NCI-H2107 (cell line): ENCODE measurements around the gene GOLGA3.

Experiments used
- DNase-seq: peaks from one replicate; lab custom pipeline; 2025; lab: John Stamatoyannopoulos, UW

The GOLGA3 gene

DNA sequence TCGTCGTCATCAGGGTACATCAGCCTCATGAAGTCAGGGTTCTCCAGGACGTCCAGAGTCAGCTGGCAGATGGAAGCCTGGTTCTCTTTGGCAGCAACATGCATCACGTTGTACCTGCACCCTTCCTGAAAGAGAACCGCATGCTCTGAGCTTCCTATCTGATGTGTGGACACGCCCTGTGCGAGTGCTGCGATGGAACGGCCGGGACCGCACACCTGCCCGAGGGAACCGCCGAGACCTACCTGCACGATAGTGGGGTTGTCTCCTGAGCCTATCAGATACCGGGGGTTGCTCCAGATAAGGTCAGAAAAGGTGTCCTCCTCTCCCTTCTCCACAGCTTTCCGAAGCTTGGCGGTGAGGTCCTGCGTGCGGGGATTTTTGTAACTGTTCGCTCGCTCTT, 80.8 kb downstream of the GOLGA3 start:
- DNase-seq: no peak

DNA sequence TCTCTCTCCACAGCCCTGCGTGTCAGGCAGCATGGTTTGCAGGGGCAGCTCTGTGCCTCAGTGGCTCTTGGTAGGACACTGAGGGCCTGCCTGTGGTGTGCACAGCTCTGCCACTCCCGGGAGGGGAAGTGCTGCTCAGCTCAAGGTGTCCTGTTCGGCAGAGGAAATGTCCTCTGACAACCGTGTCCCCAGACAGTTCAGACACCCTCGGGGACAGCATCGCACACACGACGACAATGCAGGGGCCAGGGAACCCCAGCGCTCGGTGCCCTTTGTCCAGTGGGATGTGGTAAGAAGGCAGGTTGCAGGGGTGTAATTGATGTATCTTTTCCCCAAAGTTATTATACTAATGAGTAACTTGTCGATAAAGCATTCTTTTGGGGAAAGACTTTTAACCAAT, 81.3 kb downstream of the GOLGA3 start:
- DNase-seq: no peak

GRCh38 chr12:132746613-132747012, 82.1 kb downstream of the GOLGA3 start:
- no peak for DNase-seq

DNA sequence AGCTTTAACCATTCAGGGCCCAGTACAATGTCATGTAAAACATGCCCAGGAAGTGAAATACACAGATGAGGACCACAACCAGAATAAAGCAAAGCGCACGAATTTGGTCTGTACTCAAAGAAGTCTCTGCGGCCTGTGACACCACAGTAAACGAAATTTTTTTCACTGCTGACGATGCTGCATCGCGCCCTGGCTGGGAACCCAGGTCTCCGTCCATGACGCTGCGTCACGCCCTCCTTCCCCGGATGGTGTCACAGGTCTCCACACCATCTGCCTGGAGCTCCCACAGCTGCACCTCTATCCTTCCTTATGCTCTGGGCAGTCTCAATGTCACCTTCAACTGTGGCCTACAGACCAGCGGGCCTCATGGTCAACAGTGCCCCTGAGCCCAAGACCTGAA, 84.8 kb downstream of the GOLGA3 start:
- DNase-seq: no peak

DNA sequence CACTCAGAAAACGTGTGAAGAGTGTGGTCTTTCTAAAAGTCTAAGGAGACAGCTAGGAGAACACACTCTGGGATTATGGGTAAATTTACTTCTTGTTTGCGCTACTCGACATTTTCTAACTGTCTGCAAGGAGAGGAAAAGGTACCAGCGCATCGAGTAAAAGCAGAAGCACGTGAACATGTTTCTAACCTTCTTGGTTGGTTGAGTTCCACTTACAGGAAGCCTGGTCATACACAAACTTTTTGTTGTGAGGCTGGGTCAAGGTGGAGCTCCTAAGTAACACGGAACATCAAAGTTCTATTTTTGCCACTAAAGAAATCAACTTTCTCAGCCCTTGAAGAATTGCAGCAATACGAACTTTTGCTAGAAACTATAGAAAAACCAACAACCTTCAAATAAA, 87.0 kb downstream of the GOLGA3 start:
- no peak for DNase-seq

GRCh38 chr12:132740652-132741051, 88.0 kb downstream of the GOLGA3 start:
- no peak for DNase-seq

DNA sequence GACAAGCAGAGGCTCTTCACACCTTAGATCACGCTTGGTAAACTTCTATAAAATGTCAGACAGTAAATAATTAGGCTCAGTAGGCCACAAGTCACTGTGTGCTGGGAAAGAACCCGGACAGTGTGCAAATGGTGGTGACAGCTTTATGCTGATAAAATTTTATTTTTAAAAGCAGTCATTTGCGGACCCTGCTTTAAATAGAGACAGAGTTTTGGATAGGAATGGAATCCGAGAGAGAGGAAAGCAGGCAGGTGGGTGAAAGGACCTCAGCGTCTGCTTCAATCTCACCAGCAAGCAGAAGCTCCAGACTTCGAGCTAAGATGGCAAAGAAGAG, 88.4 kb downstream of the GOLGA3 start:
- DNase-seq: no peak

GRCh38 chr12:132739600-132740312, 88.9 kb downstream of the GOLGA3 start:
- DNase-seq: no peak

- no peak for DNase-seq
Measured at GRCh38 chr12:132736913-132737312, 91.8 kb downstream of the GOLGA3 start.

GRCh38 chr12:132736378-132736777, 92.3 kb downstream of the GOLGA3 start:
- no peak for DNase-seq

GRCh38 chr12:132735496-132735895, 93.2 kb downstream of the GOLGA3 start:
- DNase-seq: no peak

DNA sequence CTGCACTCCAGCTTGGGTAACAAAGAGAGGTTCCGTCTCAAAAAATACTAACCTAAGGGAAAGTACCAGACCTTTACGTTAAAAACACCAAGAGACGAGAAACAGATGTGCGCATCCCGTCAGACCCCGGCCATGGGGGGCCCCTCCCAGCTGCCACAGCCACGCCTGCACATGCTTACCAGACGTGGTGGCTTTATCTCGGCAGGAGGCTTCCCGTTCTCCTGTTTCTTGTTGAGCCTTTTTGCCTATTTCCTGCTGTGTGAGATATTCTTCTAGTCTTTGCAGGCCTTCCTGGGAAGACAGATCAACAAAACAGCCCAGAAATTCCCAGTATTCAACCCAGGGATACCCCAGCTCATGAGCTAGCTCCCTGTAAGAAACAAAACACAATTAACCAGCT, 94.5 kb downstream of the GOLGA3 start:
- DNase-seq: no peak

DNA sequence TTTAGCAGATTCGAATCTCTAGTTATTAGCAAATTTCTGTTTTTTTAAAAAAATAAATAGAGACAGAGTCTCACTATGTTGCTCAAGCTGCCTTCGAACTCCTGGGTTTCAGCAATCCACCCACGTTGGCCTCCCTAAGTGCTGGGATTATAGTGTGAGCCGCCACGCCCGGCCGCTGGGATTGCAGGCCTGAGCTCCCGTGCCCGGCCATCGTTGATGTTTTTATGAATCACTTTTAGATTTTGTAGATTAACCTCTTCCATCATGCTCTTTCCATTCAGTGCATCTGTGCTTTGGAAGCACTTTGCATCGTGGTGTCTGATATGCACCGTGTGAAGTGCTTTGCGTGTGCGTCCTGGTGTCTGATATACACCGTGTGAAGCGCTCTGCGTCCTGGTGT, 97.1 kb downstream of the GOLGA3 start:
- no peak for DNase-seq

DNA sequence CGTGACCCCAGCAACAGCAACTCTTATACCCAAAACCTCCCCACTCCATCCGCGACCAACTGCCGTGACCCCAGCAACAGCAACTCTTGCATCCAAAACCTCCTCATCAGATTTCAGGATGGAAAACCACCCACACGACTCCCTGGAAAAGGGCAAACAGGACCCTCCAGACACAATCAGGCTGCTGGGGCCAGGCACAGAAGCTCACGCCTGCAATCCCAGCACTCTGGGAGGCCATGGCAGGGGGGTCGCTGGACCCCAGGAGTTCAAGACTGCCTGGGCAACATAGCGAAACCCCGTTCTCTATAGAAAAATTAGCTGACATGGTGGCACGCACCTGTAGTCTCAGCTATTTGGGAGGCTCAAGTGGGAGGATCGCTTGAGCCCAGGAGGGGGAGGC, 98.3 kb downstream of the GOLGA3 start:
- DNase-seq: no peak

DNA sequence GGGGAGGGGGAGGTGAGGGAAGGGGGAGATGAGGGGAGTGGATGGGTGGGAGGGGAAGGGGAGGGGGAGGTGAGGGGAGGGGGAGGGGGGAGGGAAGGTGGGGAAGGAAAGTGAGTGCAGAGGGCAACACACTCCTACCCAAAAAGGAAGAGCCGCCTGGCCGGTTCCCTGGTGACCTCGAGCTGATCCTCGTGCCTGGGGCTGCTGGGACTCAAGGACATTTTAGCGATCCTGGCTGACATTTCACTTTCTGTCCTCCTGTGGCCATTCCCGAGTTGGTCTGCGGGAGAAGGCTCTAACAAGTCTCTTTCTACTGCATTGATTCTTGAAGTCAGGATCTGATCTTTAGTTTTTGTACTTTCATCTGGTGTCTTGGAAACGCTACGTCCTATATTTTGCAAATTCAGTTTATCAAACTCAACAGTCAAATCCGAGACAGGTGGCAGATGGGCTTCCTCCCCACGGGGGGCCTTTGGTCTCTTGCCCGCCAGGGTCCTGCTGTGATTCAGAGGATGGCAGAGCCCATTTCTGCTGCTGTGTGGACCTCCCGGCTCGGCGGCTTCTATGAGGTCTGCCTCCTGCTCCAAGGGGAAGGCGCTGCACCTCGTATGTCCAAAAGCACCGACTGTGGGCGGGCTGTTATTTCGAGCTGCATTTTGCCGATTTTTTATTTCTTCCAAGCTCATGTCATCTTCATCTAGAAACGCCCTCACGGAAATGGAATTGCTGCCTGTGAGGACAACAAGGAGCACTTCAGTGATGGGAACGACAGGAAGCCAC, 98.9 kb downstream of the GOLGA3 start:
- DNase-seq: no peak

DNA sequence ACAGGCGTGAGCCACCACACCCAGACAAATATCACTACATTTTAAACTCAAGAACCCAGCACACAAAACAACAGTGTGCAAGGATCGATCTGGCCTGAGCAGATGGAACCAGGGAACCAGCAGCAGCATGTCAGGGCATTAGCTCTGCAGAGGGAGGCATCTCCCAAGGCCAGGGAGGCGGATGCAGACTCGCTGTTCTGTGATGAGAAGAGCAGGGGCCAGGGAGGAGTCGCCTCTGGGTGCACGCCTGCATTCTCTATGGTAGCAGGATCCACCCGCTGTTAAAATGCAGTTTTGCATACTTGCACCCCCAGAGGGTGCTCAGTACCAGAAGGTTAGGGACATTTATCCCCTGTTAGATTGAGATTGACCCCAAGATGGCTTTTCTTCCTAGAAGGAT, 100.2 kb downstream of the GOLGA3 start:
- no peak for DNase-seq

- no peak for DNase-seq
Measured at GRCh38 chr12:132727091-132727794, 101.4 kb downstream of the GOLGA3 start.

DNA sequence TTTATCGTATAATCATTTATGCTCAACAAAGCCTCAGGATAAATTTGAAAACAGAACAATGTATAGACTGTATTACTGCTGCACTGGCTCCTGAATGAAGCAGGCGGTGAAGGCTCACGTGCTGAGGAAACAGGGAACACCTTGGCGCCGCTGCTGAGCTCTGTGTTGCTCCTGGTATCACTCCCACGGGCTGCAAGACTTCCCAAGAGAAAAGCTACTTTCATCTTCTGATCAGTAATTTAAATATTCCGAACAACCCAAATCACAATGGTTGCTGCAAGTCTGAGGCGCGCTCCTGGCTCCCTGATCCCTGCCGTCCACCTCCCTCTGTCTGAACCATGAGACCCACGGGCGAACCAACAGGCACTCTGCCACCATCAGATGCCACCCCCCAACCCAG, 102.3 kb downstream of the GOLGA3 start:
- no peak for DNase-seq

DNA sequence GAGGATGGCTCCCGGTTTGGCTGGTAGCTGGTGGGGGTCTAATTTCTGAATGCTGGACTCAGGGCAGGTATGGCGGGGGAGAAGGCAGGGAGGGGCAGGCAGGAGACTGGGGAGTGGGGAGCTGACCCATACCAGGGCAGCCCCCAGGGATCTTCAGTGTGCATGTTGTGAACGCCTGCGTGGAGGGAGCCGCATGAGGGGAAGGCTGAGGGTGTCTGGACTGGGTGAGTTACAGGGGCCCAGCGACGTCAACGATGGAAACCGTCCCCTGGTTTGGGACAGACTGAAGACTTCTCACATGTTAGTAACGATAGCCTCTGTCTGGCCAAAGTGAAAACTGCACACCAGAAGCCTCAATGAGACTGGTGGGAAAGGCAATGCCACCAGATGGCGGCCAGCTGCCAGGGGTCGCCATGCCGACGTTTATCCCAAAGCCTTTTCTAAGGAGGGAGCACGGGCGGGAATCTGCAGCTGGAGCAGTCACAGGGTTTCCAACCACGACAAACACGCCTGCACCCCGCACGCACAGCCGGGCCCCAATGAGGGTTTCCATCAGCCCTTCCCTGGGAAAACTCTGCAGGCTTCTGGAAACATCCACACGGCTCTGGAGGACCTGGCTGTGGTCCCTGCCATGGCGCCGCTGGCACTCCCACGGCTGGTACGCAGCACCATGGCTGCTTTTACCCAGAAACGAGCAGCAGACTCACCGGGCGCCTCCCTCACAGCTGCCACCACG, 104.0 kb downstream of the GOLGA3 start:
- no peak for DNase-seq

GRCh38 chr12:132723764-132724140, 104.9 kb downstream of the GOLGA3 start:
- DNase-seq: no peak

GRCh38 chr12:132723015-132723763, 105.5 kb downstream of the GOLGA3 start:
- DNase-seq: no peak
